A673 (cell line): ENCODE results near the gene TBC1D2.

ENCODE experiments used
- EZH2 ChIP-seq: fragments of 200-600 bp; sonication (generic); IDR thresholded peaks from 2 replicates; pipeline ENCODE4 v1.6.1; 2017; ENCODE audit warnings: borderline replicate concordance, low read depth, mild to moderate bottlenecking, mixed read lengths, antibody characterized with exemption, low read length; ENCODE audit not compliant: poor library complexity, severe bottlenecking
- TF ChIP-seq, protein P1 (sequence below): fragments of 300-800, 200-600 bp; sonication (generic); conservative IDR thresholded peaks from 2 replicates; pipeline ENCODE4 v1.5.1; 2017; ENCODE audit warnings: low read depth, mild to moderate bottlenecking, antibody characterized with exemption, low read length, moderate library complexity, mixed read lengths

DNA sequence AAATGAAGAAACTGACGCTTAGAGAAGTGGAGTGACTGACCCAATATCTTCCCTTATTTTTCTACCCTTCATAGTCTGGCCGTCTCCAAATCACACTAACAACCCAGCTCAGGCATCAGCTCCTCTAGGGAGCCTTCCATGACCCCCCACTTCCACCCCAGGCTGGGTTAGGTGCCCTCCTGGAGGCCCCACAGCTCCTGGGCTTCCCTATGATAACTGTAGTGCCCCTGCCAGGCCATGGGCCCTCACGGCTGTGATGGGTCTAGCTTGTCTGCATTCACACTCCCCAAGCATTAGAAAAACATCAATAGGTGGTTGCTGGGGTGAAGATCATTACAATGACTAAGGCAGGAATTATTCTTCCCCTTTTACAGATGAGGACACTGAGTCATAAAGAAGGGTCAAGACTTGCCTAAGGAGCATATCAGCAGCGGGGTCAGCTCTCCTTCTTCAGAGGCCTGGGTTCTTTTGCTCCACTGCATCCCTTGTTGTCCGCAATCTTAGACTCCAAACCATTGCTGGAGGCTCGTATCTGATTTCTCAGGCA, 70.4 kb downstream of the TBC1D2 start:
- TF ChIP-seq, protein P1, sequence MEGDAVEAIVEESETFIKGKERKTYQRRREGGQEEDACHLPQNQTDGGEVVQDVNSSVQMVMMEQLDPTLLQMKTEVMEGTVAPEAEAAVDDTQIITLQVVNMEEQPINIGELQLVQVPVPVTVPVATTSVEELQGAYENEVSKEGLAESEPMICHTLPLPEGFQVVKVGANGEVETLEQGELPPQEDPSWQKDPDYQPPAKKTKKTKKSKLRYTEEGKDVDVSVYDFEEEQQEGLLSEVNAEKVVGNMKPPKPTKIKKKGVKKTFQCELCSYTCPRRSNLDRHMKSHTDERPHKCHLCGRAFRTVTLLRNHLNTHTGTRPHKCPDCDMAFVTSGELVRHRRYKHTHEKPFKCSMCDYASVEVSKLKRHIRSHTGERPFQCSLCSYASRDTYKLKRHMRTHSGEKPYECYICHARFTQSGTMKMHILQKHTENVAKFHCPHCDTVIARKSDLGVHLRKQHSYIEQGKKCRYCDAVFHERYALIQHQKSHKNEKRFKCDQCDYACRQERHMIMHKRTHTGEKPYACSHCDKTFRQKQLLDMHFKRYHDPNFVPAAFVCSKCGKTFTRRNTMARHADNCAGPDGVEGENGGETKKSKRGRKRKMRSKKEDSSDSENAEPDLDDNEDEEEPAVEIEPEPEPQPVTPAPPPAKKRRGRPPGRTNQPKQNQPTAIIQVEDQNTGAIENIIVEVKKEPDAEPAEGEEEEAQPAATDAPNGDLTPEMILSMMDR: no peak
- no peak for TF ChIP-seq EZH2
